Stimulated activated CD4-positive, alpha-beta T cell treated with anti-CD3 and anti-CD28 coated beads, TNF-alpha, amount 100 ng/mL, for 4 hours (primary cell): ENCODE measurements around the gene FNTB.

Experiments used
- DNase-seq, 3 experiments: peaks; one replicate each; pipeline ENCODE4 v3.0.0-alpha.2; 2020; ENCODE audit warnings: low read depth in 3 of 3

FNTB gene

DNA sequence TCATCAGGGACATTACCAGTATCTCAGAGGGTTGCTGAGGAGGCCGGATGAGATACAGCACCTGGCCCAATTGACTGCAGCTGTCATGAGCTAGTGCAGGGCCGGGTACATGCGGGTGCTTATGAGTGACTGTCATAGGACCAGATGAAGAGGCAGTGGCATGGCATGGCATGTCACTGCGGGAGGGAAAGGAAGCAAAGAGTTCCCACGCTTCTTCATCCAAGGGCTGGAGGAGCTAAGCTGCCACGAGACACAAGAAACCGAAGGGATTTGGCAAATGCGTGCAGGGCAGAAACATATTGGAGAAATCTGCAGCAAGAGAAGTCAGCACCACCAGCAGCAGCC, 33.4 kb upstream of the FNTB start:
- no peak for DNase-seq

DNA sequence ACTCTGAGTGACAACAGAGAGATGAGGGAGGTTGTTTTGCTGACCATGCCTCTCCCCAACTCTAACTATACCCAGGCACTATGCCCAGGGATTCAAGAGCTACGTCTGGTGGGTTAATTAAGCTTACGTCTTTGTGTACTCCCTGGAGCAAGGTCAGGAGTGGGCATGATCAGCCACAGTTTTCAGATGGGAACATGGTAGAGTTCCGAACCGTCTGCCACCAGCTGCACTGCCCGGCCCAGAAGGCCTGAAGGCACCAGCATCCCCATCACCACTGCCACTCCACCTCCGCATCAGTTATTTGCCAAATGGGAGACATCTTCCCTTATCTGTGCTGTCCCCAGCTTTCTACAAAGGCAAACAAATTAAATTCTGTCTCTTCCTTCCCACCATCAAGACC, 33.0 kb upstream of the FNTB start:
- no peak for DNase-seq

DNA sequence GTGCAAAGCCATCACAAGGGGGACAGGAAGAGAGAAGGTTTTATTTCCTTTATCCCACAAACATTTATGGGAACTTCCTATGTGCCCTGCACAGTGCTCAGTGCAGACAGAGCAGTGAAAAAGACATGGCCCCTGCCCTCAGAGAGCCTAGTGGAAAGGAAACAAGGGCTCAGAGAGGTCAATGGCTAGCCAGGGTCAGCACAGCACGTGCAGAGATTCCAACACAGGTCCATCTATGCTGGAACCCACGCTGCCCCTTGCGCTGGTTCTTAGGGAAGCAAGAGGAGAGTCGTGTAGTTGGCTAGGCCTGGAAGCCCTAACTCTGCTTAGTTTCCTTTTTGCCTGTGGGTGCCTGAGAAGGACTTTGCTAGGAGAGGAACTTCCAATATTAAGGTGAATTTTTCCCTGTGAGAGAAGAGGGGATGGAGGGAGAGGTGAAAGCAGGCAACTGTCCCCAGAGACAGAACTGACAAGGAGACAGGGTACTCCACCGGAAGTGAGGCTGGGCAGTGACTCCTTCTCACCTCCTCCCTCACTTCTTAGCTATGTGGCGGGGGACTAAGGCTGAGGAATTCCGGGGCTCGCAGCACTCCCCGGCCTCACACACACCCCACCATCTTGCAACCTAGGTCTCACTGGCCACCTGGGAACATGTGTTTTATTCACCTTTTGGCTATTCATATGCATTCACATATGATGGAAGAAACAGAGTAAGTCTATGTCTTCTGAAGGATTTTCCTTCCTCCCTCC, 32.0 kb upstream of the FNTB start:
- no peak for DNase-seq

DNA sequence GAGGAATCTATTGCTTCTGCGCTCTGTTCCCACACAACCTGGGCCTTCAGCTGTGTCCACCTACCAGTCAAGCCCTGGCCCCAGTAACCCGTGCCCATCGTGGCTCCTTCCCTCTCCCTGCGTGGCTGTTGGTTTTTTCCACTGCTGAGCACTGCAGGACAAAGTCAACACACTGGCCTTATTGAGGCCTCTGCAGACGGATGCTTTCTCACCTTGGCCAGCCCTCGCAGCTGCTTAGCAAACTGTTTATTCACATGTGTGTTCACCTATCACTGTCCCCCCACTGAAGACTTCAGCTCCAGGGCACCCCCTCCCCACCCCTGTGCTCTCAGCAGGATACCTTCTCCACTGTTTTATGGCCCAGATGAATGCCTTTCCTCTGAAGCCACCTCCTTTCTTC, 31.4 kb upstream of the FNTB start:
- no peak for DNase-seq

DNA sequence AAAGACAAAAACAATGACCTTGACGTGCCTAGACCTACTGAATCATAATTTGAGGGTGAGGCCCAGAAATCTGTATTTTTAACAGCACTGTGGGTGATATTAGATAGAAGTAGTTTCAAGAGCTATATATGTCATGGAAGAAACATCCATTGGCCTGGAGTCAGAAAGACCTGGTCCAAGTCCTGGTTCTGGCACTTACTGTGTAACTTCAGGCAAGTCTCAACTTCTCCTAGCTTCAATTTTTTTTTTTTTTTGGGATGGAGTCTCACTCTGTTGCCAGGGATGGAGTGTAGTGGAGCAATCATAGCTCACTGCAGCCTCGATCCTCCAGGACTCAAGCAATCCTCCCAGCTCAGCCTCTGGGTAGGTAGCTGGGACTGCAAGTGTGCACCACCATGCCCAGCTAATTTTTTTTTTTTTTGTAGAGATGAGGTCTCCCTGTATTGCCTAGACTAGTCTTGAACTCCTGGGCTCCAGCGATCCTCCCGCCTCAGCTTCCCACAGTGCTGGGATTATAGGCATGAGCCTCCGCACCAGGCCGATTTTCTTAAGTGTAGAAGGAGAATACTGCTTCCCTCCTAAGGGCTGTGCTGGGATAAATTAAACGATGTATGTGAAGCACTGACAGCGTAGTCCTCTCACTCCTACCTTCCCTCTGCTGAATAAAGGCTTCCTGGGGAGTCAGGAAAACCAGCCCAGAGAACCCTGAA, 29.8 kb upstream of the FNTB start:
- no peak for DNase-seq

DNA sequence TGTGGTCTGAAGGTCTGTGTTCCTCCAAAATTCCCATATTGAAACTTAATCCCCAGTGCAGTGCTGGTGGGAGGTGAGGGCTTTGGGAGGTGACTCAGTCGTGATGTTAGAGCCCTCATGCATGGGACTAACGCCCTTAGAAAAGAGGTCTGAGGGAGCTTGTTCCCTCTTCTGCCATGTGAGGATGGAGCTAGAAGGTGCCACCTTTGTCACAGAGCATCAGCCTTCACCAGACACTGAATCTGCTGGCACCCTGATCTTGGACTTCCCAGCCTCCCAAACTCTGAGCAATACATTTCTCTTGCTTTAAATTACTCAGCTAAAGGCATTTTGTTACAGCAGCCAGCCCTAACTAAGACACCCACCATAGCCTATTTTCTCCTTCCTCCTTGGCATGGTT, 28.5 kb upstream of the FNTB start:
- no peak for DNase-seq

DNA sequence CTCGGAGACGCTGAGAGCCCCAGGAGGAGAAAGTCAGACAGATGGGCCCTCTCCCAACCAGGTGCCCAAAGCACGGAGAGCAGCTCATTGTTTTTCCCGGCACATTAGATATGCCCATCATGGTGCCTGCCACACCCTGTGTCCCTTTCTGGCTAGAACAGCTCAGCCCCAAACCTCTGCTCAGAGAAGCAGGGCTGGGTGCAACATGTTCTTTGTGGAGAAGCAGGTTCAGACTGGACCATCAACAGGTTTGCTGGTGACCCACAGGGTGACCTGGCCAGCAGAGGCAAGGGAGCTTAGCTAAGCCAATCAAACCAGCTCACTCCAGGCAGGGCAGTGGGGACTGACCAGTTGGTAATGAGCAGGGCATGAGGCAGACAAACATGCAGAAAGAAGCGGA, 28.0 kb upstream of the FNTB start:
- DNase-seq = no peak

DNA sequence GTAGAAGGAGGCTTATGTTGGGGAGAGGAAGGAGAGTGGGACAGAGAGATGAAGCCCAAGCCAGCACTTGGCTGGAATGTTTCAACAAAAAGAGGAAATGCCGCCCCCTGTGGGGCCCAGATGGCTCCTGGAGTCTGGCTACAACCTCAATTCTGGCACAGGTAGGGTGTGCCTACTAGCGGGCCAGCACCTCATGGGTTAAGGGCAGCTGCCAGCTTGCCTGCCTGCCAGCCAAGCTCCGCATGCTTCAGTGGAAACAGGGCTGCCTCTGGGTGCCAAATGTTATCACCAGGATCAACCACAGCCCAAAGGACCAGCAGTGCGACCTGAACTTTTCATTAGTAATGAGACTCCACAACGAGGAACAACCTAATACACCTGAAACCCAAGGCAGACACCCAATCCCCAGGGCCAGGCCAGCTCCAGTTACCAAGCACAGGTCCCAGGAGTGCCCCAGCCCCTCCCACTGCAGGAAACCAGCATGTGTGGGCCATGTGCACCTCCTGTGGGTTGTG, 25.9 kb upstream of the FNTB start:
- DNase-seq = no peak

DNA sequence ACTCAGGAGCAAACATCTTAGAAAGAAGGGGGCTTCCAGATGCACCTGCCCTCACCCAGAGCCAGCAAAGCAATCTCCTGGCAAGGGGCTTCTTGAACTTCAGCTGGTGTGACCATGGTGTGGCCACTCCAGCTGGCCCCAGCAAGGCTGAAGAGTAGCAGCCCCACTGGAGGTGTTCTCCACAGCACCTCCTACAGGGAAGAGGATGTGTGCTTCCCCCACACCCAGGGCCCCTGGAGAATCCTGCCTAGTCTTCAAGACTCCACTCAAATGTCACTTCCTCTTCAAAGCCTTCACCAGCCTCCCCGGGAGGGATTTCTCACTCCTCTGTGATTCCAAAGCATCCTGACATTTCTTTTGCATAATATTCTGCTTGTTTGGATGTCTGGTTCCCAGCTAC, 23.1 kb upstream of the FNTB start:
- no peak for DNase-seq

DNA sequence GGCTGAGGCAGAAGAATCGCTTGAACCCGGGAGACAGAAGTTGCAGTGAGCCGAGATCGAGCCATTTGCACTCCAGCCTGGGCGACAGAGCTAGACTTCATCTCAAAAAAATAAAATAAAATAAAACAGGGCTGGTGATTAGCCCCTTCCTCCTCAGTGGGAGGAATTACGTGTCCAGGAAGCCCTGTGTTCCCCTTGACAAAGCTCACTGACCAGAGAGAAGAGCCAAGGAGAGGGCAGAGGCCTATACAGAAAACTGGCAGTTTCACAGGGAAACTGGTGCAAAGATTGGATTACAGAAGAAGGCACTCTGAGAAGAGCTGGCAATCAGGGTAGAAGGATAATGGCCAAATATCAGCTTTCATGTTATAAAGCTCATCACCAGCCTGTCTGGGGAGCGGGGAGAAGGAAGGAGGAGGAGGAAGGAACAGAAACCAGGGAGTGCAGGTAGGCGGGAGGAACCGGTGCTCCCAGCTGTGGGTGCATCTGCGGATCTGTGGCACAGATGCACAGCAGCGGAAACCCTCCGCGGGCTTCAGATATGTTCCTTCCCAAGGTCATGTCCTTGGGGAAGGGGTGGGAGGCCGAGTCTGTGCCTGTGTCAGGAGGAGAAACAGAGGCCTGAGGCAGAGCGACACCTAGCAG, 21.2 kb upstream of the FNTB start:
- DNase-seq = no peak

DNA sequence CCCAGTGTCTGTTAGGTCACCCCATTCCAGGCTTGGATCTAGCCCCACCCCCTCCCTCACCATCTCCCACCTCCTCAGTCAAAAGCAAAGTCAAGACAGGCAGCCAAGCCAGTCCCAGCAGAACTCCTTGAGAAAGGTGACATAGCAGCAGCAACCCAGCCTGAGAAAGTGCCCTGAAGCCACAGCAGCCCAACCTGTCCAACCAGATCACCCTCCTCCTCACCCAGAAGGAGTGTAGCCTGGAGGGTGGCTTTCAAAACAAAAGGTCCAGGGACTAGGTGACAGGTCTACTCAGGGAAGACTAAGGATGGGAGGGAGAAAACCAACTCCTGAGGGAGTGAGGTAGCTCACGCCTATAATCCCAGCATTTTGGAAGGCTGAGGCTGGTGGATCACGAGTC, 19.7 kb upstream of the FNTB start:
- DNase-seq = no peak

DNA sequence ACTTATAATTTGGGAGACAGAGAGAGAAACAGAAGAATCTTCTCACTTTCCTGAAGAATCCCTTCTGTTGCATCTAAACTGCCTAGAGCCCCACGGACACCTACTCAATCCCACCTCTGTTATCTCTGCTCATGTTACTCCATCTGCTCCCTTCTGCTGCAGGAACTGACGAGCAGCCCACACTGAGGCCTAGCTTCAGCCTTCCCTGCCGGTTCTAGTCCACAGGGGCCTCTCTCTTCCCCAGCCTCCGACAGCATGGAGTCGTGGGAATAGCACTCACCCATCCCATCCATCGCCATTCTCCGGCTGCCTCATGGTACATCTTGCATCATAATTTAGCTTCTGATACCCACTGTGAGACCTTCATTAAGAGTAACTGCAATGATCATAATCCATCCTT, 18.5 kb upstream of the FNTB start:
- no peak for DNase-seq

DNA sequence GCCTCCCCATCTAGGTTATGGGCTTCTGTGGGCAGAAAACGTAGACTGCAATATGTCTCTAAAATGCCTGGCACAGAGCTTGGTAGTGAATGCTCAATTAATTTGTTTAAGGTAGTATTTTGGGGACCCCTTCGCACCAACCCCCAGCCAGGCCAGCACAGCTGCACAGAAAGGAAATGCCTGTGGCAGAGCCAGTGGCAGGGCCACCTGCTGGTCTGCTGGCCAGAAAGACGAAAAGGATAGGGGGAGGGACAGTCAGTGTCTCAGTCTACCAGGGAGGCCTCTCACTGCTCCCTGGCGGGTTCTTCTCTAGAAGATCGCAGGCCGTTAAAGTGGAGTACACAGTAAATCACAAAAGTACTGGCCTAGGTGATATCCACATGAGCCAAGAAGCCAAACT, 18.0 kb upstream of the FNTB start:
- DNase-seq = no peak

DNA sequence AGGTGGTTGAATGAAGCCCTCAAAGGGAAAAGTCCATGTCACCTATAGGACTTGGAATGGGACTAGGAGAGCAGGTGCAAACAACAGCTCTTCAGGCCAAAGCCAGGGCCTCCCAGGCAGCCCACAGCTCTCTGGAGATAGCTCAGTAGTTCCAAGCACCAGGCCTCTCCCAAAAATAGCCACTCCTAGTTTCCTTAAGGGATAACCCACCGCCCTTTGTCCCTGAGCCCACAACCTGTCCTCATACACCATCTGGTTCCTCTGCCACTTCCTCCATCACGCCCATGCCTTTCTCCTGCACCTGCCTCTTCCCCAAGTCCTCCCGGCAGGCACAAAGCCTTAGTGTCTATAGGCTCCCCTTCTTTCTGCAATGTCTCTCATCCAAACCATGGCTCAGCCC, 16.7 kb upstream of the FNTB start:
- DNase-seq = no peak

DNA sequence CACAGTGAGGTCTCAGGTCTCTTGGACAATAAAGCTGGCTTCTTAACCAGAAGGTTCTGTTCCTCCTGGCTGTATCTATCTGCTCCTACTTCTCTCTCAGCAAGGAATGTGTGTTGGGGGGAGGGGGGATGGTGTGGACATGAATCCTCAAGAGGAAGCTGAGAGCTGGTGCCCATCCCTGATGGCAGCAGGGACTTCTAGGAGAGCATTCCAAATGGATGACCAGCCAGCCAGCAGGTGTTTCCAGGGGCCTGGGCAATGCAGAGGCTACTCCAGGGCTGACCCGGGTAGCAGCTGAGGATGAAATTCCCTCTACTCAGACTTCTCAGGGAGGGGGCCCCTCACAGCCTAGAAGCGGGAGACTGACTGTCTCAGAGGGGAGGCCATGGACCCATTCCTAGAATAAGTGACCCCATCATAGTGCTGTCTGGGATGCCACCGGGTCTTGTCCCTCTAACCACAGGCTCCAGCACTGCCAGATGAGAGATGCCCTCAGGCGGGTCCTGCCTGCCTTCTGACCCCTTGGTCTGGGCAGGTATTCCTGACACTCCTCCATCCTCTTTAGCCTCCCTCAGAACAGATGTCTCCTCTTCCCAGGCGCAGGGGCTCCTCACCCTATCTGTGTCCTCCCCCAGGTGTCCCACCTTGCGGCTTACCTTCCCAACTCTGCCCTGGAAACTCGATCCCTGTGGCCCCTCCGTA, 15.8 kb upstream of the FNTB start:
- DNase-seq = no peak

DNA sequence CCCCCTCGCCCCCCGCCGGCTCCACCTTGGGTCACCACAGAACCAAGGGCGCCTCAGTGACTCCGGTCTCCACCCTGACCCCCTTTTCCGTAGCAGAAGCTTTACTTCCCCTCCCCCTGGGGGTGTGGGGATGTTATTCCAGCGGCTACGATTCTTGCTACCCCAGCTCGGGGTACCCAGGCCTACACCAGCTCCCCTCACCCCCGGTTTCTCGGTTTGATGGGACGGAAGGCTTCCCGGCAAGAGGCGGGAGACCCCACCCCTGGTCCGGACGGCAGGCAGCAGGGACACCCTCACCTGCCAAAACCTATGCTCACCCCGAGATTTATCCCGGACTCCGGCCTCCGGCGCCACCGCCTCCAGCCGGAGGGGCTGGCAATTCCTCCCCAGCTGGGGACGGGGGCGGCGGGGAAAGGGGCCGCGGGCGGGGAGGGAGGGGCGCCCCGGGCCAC, 15.2 kb upstream of the FNTB start:
- no peak for DNase-seq

DNA sequence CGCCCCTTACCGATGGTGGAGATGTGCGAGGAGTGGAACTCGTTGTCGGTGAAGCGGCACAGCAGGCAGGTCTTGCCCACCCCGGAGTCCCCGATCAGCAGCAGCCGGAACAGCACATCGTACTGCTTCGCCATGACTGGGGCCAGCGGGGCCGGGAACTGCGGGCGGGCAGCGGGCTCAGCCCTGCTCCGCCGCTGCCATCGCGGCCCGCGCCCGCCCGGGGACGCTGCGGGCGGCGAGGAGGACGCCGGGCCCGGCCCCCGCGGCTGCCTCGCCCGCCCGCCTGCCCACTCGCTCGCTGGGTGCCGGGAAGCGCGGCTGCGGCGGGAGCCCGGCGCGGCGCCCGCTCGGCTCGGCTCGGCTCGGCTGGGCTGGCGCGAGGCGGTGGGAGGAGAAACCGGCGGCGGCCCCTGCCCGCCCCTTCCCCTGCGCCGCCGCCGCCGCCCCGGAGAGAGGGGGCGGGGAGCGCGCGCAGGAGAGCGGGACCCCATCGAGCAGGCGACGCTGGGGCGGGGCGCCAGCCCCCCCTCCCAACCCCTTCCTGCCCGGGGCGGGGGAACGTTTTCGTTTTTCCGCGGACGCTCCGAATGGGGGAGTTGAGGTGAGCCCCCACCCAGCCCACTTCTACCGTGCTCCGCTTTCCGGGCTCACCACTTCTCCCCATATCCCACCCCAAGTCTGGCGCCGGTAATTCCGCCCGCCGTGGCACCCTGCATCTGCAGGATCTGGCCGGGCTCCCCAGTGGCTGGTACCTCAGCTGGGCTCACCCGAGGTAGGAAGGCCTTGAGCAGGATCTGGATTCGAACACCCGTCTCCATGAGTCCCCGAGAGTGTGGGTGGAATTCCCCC, 14.5 kb upstream of the FNTB start, which contains the start of gene RAB15:
RAB15 (minus strand) TSS at position 394 of the 849 bp plus-strand sequence; CDS start at position 134, 260 bp downstream.
- peak in 2 of 3 experiments; percentile 21 to 24 for DNase-seq

DNA sequence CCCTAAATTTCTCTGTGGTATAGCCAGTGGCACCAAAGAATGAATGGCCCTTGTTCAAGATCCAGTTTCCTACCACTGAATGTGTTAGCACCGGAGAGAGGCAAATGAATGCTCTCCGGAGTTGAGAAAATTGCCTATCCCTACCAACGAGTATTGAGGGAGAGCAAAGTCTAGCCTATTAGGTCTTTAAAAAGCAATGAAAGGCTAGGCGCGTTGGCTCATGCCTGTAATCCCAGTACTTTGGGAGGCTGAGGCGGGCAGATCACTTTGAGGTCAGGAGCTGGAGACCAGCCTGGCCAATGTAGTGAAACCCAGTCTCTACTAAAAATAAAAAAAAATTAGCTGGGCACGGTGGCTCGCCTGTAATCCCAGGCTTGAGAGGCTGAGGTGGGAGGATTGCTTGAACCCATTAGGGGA, 13.7 kb upstream of the FNTB start:
- no peak for DNase-seq

DNA sequence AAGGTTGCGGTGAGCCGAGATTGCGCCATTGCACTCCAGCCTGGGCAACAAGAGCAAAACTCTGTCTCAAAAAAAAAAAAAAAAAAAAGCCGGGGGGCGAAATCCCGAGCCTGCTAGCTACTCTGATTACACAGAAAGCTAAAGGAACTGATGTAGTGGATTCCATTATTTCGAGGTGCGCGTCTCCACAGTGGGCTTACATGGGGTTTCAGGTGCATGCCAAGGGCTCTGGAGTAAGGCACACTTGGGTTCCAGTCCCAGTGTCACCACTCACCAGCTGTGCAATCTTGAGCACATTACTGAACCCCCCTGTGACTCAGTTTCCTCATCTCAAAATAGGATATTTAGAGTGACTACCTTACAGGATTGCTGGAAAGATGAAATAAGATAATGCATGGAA, 12.9 kb upstream of the FNTB start:
- DNase-seq = no peak

DNA sequence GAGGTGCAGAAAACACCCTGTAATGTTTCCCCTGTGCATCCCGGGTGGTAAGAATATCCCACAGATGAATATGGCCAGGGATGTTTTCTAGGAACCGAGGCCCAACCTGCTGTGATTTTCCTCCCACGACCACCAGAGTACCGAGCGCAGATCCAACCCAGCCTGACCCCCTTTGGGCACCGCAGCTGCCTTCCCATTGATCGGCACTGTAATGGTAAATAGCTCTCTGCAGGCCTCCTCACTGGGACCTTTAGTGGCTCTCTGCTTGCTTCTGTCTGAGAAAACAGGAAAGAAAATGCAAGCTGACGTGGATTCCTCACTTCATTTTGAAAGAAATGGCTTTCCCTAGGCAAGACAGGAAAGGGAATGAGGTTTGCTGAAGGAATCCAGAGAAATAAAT, 12.1 kb upstream of the FNTB start:
- DNase-seq = no peak
